GM18508 (cell line): ENCODE measurements around the gene RAPGEF3.

ENCODE experiments used
- ATAC-seq: cut with Tn5 transposase; IDR thresholded peaks from one replicate; pipeline ENCODE4 v1.9.1; 2021; ENCODE audit warnings: moderate number of reproducible peaks; ENCODE audit not compliant: insufficient read depth, unreplicated experiment

Gene RAPGEF3, protein sequence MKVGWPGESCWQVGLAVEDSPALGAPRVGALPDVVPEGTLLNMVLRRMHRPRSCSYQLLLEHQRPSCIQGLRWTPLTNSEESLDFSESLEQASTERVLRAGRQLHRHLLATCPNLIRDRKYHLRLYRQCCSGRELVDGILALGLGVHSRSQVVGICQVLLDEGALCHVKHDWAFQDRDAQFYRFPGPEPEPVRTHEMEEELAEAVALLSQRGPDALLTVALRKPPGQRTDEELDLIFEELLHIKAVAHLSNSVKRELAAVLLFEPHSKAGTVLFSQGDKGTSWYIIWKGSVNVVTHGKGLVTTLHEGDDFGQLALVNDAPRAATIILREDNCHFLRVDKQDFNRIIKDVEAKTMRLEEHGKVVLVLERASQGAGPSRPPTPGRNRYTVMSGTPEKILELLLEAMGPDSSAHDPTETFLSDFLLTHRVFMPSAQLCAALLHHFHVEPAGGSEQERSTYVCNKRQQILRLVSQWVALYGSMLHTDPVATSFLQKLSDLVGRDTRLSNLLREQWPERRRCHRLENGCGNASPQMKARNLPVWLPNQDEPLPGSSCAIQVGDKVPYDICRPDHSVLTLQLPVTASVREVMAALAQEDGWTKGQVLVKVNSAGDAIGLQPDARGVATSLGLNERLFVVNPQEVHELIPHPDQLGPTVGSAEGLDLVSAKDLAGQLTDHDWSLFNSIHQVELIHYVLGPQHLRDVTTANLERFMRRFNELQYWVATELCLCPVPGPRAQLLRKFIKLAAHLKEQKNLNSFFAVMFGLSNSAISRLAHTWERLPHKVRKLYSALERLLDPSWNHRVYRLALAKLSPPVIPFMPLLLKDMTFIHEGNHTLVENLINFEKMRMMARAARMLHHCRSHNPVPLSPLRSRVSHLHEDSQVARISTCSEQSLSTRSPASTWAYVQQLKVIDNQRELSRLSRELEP

DNA sequence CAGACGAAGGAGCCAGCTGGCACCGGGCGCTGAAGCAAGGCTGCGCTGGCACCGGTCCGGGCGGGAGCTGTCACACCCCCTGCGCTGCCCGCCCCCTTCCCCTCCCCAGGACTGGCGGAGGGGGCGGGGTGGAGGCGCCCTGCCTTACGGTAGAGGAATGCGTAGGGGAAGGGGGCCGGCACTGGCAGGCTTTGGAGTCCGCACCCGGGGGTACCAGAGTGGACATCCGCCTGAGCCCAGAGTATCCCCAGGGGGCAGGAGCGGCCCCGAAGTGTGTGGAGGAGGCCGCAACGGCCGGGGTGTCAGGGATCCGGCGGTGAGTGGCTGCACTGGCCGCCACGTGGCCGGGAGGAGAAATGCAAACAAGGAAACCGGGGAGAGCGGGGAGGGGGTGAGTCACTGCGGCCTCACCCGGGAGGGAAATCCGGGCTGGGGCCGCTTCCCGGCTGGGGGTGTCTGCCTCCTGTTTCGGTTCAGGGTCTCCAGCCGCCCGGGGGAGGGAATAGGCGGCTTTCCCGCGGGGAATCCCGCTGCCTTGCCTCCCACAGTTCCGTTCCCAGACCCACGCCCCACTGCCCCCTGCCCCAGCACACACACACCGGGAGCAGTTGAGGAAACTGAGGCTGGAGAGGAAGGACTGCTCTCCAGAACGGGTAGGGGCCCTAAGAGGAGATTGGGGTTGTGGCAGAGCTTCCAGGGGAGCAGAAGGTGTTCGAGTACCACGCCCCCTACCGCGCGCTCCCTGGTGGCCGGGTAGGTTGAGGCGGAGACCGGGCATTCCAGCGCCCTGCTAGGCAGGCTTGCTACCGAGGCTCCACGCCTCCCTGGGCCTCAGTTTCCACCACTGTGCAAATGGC is at the start of gene RAPGEF3:
Gene RAPGEF3, minus strand, starts transcription at position 47 of the 857 bp plus-strand sequence. CDS start 324 bp downstream, outside the sequence.
- ATAC-seq, result no peak

DNA sequence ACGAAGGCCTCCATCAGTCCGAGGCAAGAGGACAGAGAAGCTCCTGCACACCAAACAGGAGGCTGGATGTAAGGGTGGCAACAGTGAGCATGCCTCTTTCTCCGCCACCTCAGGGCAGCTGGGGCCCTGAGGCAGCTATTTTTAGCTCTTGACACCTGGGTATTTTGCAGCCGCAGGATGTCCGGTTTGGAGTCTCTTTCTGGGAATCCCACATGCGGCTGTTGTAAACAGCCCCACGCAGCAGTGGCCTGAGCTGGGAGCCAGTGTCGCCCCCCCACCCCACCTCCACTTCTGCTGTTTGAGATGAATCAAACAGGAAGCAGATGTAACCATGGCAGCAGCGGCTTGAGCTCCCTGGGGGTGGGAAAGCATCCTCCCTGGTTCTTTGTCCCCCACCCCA is 49.4 kb upstream of the RAPGEF3 start:
- no peak for ATAC-seq

DNA sequence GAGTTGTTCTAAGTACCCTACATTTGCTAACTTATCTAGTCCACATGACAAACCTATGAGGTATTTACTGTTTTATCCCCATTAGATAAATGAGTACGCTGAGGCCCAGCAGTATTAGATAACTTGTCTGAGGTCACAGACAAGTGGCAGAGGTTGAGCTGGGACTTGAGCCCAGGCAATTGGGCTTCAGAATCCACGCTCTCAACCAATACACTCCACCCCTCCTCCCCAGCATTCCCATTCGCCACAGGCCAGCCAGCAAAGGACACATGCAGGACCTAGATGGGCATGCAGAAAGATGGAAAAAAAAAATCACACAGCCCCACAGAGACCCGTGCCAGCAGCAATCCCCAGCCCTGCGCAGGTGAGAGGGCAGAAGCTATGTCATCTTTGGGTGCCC is 48.7 kb upstream of the RAPGEF3 start:
- ATAC-seq, result no peak

DNA sequence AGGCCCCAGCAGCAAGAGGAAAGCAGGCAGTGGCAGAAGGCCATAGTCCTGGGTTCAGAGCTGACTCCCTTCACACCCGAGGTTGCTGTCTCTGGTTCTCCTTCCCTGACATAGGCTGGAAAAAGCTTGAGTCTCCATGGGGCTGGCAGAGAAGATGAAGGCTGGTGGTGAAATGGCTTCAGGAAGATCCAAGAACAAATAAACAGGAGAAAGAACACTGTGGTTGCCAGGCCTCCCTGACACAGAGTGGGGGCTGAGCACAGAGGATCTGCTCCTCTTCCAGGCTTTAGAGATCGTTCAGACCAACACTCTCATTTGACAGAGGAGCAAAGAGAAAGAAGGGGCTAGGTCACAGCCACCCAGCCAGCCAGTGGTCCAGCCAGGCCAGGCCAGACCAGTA is 46.7 kb upstream of the RAPGEF3 start:
- ATAC-seq, result no peak

DNA sequence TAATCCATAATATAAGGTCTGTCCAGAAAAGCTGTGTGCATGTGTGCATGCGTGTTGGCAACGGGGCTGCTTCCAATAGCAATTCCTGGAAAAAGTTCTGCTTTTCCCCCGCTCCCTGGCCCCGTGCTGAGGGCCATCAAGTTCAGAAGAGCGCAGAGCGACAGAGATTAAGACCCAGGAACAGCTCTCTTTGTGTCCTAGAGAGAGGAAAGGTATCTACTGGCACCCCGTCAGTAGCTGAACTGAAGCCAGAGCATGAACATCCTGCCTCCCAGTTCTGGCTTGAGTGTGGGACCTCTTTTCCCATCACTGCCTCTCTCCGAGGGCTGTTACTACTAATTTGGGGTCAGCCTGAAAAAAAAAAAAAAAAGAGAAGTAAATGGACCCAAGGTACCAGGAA is 45.5 kb upstream of the RAPGEF3 start:
- ATAC-seq, result no peak

DNA sequence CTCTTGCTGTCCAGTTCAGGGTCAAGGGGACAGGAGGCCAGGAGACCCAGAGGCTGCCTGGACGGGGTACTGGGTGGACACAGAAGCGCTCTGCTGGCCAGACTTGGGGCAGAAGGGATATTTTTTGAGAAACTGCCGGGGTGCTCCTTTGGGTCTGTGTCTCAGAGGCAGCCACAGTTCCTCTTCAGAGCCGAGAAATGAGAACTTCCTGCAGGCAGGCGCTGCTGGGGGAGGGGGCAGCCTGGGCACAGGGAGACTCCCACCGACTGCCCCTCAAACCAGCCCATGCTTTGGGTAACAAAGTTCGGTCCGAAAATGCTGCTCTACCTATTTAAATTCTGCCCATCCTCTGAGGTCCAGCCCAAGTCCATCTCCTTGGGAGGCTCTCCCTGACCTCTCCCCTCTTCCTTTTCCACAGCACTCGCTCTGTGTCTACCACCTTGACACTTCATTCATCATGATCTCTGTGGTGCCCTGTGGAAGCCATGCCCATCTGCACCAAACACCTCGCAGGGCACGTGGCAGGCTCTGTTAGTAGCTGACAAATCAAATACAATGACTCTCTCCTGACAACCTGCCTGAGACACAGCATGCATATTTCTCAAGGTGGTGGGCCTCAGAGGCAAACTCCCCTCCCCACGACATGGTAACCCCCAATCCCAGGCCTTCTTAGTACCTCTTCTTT is 44.7 kb upstream of the RAPGEF3 start:
- ATAC-seq, result no peak

DNA sequence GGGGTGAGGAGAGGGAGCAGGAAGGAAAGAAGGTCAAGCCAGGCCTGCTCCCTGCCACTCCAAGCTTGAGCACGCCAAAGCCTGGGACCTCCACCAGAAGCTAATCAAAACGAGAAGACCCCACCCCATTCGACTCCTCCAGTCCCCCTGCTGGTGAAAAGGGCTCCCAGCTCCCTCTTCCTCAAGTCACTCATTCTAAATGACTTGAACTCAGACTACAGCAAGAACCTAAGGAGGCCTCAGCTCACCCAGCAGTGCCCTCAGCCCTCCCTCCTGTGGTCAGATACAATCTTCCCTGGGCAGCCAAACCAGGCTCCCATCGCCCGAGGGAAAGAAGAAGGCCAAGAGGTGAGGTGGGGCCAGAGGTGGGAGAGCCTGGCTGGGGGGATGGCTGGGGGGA is 43.6 kb upstream of the RAPGEF3 start:
- no peak for ATAC-seq

DNA sequence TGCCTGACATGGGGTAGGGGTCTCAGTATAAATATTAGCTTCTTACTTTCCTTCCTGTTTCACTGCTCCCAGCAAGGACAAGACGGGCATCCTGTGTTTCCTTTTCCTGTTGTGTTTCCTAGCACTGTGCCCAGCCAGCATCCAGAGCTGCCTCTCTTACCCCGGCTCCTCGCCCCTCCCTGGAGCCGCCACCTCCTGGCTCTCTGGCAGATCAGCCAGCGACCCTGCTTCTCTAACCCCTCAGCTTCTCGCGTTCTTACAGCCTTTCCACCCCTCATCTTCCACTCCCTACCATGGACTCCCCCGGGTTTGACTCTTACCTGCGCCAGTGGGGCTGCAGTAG is 43.2 kb upstream of the RAPGEF3 start:
- ATAC-seq, result no peak

DNA sequence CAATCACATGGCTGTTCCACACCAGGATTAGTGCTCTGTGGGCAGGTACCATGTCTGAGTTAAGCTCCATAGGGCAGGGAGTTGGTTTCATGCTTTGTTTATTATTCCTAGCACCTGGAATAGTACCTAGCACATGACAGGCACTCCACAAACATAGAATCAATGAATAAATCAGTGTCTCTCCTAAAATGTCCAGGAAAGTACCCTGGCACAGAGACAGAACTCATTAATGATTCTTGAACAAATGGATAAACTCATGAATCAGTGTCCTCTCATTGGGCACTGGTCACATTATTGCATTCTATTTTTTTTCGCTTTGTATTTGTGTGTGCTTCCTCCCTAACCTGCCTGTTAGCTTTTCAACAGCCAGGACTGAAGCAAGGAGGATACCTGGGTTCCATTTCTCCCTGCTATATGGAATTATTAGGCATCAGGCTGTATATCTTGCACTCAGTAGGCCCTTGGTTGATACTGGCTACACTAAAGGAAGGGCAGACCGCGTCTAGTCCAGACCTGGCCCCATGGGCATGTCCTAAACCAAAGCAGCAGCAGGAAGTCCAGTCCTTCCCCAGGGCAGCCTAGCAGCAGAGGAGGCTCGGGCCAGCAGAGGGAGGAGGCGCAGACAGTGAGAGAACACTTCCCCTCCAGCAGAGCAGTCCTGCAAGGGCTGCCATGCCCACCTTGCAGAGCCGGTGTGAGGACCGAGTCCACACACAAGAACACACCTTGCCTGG is 42.7 kb upstream of the RAPGEF3 start:
- ATAC-seq, result no peak

DNA sequence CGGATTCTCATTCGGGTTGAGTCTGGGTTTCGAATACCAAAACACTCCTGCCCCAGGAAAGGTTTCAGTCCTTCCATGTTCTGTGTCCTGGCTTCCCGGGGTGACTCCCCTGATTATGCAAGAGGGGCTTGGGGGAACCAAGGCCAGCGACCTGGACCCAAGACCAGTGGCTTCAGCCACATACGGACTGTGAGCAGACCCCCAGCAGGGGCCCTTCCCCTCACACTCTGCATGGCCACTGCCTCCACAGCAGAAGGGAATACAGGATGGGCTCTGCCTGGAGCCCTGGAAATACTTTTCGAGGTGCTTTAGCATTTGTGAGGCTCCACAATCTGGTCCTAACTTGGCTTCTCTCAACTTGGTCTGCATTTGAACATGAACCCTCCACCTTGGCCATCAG is 41.9 kb upstream of the RAPGEF3 start:
- ATAC-seq, result no peak

DNA sequence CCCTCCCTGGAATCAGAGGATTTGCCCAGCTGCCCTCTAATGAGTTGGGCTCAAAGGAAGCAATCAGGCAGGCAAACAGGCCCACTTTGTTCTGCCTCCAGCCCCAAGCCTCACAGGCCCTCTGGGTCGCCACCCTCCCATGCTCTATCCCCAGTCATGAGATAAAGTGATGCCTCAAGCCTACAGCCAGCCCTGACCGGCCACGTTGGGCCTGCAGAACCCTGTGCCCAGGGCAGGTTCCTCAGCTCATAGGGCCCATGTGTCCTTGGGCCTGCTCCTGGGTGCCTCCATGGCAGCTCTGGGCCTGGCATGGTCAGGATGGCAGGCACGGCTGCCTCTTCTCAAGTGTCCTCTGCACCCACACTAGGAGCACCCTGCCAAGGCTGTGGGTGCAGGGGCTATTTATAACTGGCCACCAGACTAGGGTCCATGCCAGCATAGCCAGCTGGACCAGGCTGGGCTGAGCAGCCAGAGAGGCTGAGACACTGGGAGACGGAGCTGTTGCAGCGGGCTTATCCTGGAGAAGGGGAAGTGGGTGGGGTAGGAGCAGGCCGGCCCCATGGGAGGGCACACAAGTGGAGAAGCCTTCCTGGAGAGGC is 40.8 kb upstream of the RAPGEF3 start:
- no peak for ATAC-seq

DNA sequence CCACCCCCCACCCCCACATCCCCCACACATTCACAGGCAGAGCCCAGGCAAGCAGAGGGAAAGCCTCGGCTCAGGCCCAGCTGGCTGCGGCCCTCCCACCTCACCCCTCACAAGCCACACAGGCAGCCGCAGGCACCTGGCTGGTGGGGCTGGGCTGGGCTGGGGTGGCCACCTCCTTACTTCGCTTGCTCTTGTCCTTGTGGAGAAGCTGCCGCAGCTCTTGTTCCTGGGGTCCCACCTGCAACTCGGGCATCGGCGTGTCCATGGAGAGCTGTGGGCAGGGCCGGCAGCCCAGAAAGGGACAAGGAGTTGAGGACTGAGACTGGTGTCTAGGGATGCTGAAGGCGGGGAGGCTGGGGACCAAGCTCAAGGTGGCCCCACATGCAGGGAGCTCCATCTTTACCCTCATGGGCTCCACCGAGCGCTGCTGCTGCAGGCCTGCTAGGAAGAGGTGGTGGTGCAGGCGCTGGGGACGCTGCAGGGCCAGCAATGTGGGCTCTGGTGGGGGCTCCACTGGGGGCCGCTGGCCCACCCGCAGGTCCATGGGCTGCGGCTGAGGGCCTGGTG is 39.8 kb upstream of the RAPGEF3 start:
- ATAC-seq, result no peak

DNA sequence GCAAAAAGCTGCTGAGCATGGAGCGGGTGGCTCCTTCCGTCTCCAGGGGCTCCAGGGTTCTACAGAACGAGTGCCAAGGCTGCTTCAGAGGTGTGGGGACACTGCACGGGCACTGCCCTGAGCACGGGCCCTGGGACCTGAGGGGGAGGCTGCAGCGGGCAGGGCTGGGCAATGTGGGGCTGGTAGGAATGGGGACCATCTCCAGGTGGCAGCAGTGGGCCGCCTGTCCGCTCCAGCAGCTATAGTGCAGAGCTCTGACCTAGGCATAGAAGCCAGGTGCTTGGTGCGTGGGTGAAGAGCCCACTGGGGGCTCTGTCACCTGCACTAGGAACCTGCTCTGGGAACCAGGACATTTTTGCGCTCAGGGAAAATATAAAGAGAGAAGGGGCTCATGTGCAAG is 38.8 kb upstream of the RAPGEF3 start:
- no peak for ATAC-seq

DNA sequence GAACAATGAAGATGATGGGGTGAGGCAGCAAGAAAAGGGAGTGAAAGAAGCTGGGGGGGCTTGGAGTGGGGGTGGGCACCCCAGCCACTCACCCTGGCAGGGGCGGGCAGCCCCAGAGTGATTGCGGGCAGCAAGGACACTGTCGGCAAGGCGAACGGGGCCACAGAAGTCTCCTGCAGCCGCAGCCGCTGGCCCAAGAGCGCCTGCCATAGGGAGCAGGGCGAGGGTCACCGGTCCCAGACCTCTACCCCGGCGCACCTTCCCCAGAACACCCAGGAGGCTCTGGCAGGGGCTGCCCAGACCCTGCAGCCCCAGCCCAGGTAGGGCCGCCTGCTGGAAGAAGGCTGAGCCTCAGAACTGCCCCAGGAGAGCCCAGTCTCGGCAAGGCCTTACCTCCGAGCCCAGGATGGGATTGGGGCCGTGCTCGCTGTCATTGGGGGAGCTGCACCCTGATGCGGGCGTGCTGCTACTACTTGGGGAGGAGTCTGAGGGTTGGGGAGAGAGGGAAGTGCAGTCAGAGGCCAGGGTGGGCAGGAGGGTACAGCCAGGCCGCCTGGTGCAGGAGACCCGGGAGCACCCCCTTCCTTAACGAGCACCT is 37.2 kb upstream of the RAPGEF3 start:
- no peak for ATAC-seq

DNA sequence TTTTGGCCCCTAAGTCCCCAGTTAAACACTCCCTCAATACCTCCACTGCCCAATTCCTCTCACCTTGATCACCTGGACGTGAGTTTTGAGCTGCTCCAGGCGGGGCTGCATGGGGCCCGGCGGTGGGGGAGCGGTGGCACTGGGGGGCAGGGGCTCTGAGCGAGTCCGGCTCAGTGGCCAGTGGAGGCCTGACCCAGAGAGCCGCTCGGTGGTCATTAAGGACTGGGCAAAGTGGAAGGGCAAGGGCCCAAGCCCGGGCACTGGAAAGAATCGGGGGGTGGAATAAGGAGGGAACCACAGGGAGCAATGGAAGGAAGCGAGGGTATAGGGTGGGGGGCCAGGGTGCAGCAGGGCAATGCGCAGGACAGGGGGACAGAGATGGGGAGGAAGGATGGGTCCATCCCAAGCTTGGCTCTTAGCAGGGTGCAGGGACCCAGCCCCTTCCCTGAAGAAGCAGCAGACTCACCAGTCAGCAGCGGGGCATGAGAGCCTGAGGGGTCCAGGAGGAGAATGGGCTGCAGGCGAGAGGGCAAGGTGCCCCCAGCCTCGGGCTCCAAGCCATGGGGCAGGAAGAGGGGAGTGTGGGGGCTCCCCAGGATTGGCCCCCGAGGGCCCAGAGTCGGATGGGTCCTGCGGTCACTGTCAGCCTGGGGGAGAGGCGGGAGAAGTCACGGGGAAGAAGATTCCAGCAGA is 36.6 kb upstream of the RAPGEF3 start:
- ATAC-seq, result no peak

DNA sequence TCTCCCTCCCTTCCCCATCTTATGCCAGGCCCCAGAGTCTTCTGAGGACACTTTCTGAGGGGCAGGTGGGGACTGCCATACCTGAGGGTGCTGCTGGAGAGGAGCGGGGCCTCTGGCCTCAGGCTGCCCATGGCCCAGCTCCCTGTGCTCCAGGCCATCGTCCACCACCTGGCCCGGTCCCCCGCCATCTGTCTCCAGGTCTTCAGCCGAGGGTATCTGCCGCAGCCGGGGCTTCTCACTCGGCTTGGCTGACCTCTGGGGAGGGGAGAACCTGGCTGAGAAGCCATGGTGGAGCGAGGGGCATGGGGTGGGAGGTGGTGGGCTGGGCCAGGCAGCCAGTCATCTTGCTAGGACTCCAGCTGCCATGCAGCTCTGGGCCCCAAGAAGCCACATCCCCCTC is 36.0 kb upstream of the RAPGEF3 start:
- no peak for ATAC-seq

DNA sequence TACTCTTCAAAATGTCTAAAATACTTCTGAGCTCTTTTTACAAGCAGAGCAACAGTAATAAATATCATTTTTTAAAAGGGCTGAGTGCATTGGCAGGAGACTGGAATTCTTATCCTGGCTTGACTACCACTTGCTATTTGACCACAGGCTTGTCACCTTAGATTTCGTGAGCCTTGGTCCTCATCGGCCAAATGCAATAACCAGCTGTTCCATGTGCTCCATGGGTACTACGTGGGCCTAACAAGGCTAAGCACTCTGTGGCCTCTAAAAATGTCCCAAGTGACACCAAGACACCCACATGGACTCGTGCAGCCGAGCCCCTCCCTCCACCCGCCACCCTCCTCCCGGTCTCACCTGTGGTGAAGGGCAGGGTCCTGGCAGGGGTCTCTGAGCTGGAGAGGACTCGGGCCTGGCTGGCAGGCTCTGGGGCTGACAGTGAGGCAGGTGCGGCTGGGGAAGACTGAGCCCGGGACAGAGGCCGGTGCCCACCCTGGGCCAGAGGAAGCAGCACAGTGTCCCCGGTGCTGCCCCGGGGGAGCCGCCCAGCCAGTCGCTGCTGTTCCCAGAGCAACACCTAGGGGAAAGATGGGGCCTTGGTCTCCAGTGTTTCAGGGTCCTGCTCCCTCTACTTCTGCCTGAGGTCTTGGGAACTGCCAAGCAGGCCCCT is 34.5 kb upstream of the RAPGEF3 start:
- no peak for ATAC-seq
